ENCODE results near the gene EGFR.

The EGFR gene

DNA sequence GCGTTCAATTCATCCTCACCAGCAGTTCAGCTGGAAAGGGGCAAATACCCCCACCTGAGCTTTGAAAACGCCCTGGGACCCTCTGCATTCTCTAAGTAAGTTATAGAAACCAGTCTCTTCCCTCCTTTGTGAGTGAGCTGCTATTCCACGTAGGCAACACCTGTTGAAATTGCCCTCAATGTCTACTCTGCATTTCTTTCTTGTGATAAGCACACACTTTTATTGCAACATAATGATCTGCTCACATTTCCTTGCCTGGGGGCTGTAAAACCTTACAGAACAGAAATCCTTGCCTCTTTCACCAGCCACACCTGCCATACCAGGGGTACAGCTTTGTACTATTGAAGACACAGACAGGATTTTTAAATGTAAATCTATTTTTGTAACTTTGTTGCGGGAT is 190.5 kb downstream of the EGFR start:
- Histone ChIP-seq H3K4me3 (ENCODE audit: low read depth in 1 of 2, low read length in 2 of 2) (no peak overlapping the region), H3K4me1 (ENCODE audit: insufficient read depth, low read length) (no peaks in the 10 kb centered on the region), H3K9me3 (ENCODE audit: insufficient read depth, low read length, severe bottlenecking) (no peaks in the 10 kb centered on the region), H3K27ac (ENCODE audit: low read length) (no peak overlapping the region), H3K27me3 (ENCODE audit: insufficient read depth, low read length, poor library complexity) (no peaks in the 10 kb centered on the region), H3K36me3 (ENCODE audit: insufficient read depth, low read length) (no peaks in the 10 kb centered on the region), H3K4me2 (ENCODE audit: insufficient read depth, low read length) (no peak overlapping the region), H4K20me1 (ENCODE audit: insufficient read depth, low read length) (no peaks in the 10 kb centered on the region), H3K79me2 (ENCODE audit: insufficient read depth, low read length) (no peaks in the 10 kb centered on the region), H3K9ac (ENCODE audit: low read depth, low read length) (no peak overlapping the region), H2AFZ (ENCODE audit: low read depth, low read length) (no peak overlapping the region)
- no peak for ATAC-seq (ENCODE audit: insufficient read depth, low read depth)
- no peak for TF ChIP-seq EZH2 (IDR thresholded peaks at IDR 0.05; ENCODE audit: borderline replicate concordance, low read depth, low read length, severe bottlenecking)
- TF ChIP-seq, protein P1, sequence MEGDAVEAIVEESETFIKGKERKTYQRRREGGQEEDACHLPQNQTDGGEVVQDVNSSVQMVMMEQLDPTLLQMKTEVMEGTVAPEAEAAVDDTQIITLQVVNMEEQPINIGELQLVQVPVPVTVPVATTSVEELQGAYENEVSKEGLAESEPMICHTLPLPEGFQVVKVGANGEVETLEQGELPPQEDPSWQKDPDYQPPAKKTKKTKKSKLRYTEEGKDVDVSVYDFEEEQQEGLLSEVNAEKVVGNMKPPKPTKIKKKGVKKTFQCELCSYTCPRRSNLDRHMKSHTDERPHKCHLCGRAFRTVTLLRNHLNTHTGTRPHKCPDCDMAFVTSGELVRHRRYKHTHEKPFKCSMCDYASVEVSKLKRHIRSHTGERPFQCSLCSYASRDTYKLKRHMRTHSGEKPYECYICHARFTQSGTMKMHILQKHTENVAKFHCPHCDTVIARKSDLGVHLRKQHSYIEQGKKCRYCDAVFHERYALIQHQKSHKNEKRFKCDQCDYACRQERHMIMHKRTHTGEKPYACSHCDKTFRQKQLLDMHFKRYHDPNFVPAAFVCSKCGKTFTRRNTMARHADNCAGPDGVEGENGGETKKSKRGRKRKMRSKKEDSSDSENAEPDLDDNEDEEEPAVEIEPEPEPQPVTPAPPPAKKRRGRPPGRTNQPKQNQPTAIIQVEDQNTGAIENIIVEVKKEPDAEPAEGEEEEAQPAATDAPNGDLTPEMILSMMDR (IDR thresholded peaks at IDR 0.05; ENCODE audit: borderline replicate concordance, extremely low read depth, low read length, poor library complexity, severe bottlenecking): no peak
- no peak for DNase-seq

DNA sequence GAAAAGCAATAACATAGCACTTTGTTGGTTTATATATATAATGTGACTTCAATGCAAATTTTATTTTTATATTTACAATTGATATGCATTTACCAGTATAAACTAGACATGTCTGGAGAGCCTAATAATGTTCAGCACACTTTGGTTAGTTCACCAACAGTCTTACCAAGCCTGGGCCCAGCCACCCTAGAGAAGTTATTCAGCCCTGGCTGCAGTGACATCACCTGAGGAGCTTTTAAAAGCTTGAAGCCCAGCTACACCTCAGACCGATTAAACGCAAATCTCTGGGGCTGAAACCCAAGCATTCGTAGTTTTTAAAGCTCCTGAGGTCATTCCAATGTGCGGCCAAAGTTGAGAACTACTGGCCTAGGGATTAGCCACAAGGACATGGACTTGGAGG is 191.4 kb downstream of the EGFR start:
- no peaks in the 10 kb centered on the region for H3K9me3 ChIP-seq (ENCODE audit: insufficient read depth, low read length, severe bottlenecking)
- no peak overlapping the region for H2AFZ ChIP-seq (ENCODE audit: low read depth, low read length)
- H3K36me3 ChIP-seq (ENCODE audit: insufficient read depth, low read length): no peaks in the 10 kb centered on the region

DNA sequence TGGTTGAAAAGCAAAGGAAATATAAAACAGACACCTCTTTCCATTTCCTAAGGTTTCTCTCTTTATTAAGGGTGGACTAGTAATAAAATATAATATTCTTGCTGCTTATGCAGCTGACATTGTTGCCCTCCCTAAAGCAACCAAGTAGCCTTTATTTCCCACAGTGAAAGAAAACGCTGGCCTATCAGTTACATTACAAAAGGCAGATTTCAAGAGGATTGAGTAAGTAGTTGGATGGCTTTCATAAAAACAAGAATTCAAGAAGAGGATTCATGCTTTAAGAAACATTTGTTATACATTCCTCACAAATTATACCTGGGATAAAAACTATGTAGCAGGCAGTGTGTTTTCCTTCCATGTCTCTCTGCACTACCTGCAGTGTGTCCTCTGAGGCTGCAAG is 191.9 kb downstream of the EGFR start:
- H3K27ac ChIP-seq (ENCODE audit: low read length): no peak overlapping the region
- no peaks in the 10 kb centered on the region for H3K79me2 ChIP-seq (ENCODE audit: insufficient read depth, low read length)
- no peaks in the 10 kb centered on the region for H3K4me1 ChIP-seq (ENCODE audit: insufficient read depth, low read length)
- no peaks in the 10 kb centered on the region for H3K27me3 ChIP-seq (ENCODE audit: insufficient read depth, low read length, poor library complexity)
- no peak overlapping the region for H2AFZ ChIP-seq (ENCODE audit: low read depth, low read length)
- DNase-seq: no peak
- no peaks in the 10 kb centered on the region for H3K36me3 ChIP-seq (ENCODE audit: insufficient read depth, low read length)
- no peak overlapping the region for H3K4me2 ChIP-seq (ENCODE audit: insufficient read depth, low read length)
- H3K9ac ChIP-seq (ENCODE audit: low read depth, low read length): no peak overlapping the region
- H4K20me1 ChIP-seq (ENCODE audit: insufficient read depth, low read length): no peaks in the 10 kb centered on the region
- H3K9me3 ChIP-seq (ENCODE audit: insufficient read depth, low read length, severe bottlenecking): no peaks in the 10 kb centered on the region
- no peak overlapping the region for H3K4me3 ChIP-seq (ENCODE audit: low read depth in 1 of 2, low read length in 2 of 2)
- ATAC-seq (ENCODE audit: insufficient read depth, low read depth): no peak
- no peak for TF ChIP-seq EZH2 (IDR thresholded peaks at IDR 0.05; ENCODE audit: borderline replicate concordance, low read depth, low read length, severe bottlenecking)
- TF ChIP-seq, protein P1 (IDR thresholded peaks at IDR 0.05; ENCODE audit: borderline replicate concordance, extremely low read depth, low read length, poor library complexity, severe bottlenecking): no peak

More for the DNA sequence above, 191.4 kb downstream of the EGFR start:
- H3K9ac ChIP-seq (ENCODE audit: low read depth, low read length): no peak overlapping the region
- no peak overlapping the region for H3K4me3 ChIP-seq (ENCODE audit: low read depth in 1 of 2, low read length in 2 of 2)
- H4K20me1 ChIP-seq (ENCODE audit: insufficient read depth, low read length): no peaks in the 10 kb centered on the region
- DNase-seq (no peak), ATAC-seq (ENCODE audit: insufficient read depth, low read depth) (no peak)
- TF ChIP-seq, protein P1 (IDR thresholded peaks at IDR 0.05; ENCODE audit: borderline replicate concordance, extremely low read depth, low read length, poor library complexity, severe bottlenecking): no peak
- no peak overlapping the region for H3K4me2 ChIP-seq (ENCODE audit: insufficient read depth, low read length)
- H3K4me1 ChIP-seq (ENCODE audit: insufficient read depth, low read length): no peaks in the 10 kb centered on the region
- no peaks in the 10 kb centered on the region for H3K79me2 ChIP-seq (ENCODE audit: insufficient read depth, low read length)
- H3K27me3 ChIP-seq (ENCODE audit: insufficient read depth, low read length, poor library complexity): no peaks in the 10 kb centered on the region
- no peak overlapping the region for H3K27ac ChIP-seq (ENCODE audit: low read length)

DNA sequence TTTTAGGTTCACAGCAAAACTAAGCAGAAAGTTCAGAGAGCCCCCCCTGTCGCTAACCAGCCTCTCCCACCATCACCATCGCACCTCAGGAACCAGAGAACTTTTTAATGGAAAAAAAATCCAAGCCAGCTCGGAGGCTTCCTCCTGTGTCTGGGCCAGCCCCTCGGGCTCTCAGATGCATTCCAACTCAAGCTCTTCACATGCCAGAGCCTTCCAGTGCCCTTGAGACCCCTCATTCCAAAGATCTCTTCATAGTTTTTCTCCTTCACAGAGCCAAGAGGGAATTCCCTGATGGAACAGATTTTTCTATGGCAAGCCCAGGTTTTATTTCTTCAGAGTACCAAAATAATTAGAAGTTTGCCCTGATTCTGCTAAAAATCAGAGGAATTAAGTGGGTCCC is 192.9 kb downstream of the EGFR start:
- Histone ChIP-seq H3K9ac (ENCODE audit: low read depth, low read length) (no peak overlapping the region), H4K20me1 (ENCODE audit: insufficient read depth, low read length) (no peaks in the 10 kb centered on the region), H2AFZ (ENCODE audit: low read depth, low read length) (no peak overlapping the region), H3K4me2 (ENCODE audit: insufficient read depth, low read length) (no peak overlapping the region), H3K9me3 (ENCODE audit: insufficient read depth, low read length, severe bottlenecking) (no peaks in the 10 kb centered on the region), H3K4me1 (ENCODE audit: insufficient read depth, low read length) (no peaks in the 10 kb centered on the region), H3K4me3 (ENCODE audit: low read depth in 1 of 2, low read length in 2 of 2) (no peak overlapping the region), H3K79me2 (ENCODE audit: insufficient read depth, low read length) (no peaks in the 10 kb centered on the region), H3K27ac (ENCODE audit: low read length) (no peak overlapping the region), H3K36me3 (ENCODE audit: insufficient read depth, low read length) (no peaks in the 10 kb centered on the region), H3K27me3 (ENCODE audit: insufficient read depth, low read length, poor library complexity) (no peaks in the 10 kb centered on the region)
- no peak for DNase-seq
- ATAC-seq (ENCODE audit: insufficient read depth, low read depth): no peak
- no peak for TF ChIP-seq EZH2 (IDR thresholded peaks at IDR 0.05; ENCODE audit: borderline replicate concordance, low read depth, low read length, severe bottlenecking)
- TF ChIP-seq, protein P1 (IDR thresholded peaks at IDR 0.05; ENCODE audit: borderline replicate concordance, extremely low read depth, low read length, poor library complexity, severe bottlenecking): no peak
